ENCODE measurements around the gene FAAP20.

FAAP20 gene

DNA sequence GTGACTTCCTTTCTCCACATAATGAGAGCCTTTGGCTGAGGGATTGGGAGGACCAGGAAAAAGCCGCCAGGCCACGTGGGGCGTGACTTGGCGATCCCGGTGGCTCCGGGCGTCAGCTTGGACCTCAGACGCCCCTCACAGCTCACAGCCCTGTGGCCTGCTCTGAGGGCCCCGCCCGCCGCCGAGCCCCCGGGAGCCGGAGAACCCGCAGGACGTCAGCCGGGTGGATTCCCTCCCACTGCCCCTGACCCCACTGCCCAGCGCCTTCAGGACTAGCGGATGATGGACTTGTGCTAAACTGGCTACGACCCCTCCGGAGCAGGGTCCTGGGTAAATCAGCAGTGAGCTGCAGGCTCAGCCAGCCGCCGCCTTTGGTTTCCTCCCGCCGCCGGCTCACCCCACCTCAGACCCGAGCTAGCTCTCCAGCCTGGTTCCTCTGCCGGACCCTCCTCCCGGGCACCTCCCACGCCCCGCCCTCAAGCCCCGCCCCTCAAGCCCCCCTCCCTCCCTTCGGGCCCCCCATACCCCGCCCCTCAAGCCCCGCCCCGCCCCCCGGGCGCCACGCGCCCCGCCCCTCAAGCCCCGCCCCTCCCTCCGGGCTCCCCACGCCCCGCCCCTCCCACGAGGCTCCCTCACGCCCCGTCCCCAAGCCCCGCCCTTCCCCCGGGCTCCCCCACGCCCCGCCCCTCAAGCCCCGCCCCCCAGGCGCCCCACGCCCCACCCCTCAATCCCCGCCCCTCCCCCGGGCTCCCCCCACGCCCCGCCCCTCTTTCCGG is 10.0 kb upstream of the FAAP20 start:
- Histone ChIP-seq H3K9me3 (no peaks in the 10 kb centered on the region), H3K4me1 (peaks cover 88% of the 10 kb centered on the region), H3K27ac (0 out of 2 replicates have a peak overlapping the region, but pooled peaks have one; percentile 46), H3K9ac (peak overlapping the region; percentile 61; the same call in 1 of the 2 replicates), H3K36me3 (no peaks in the 10 kb centered on the region), H4K20me1 (peaks cover 13% of the 10 kb centered on the region), H3K4me2 (peak overlapping the region; percentile 97), H3K27me3 (no peaks in the 10 kb centered on the region), H3K4me3 (peak overlapping the region; percentile 61)
- TF ChIP-seq Cebpa-rat (IDR thresholded peaks at IDR 0.05): no peak

DNA sequence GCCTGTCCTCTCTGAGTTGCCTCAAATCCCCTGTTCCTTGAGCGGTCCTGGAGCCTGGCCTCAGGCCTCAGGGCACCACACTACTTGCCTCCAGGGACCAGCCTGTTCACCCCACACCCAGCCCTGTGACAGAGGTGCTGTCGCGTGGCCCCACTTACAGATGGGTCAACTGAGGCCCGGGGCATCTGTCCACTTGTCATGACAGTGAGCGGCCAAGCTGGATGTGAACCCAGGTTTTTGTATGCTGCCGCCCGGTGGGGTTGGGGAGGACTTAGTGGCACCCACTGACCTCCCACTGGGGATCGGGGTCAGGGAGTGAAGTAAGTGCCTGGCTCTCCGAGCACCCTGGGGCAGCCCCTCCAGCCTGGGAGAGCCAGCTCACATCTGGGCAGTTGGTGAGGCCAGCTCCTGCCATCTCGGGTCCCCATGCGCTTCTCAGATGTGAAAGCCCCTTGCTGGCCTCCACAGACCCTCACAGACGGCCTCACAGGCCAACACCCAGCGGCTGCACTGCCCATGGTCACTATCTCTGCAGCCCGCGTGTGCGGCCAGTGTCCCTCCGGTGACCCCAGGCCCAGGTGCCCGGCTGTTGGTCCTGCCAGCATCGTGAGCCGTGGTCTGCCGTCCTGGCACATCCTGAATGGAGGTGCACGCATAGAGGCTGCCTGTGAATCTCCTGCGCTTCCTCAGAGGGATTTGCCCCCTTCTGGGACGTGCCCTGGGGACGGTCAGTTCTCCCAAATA is 9.3 kb upstream of the FAAP20 start:
- Histone ChIP-seq H4K20me1 (peaks cover 13% of the 10 kb centered on the region), H3K4me1 (peaks cover 88% of the 10 kb centered on the region), H3K27ac (0 out of 2 replicates have a peak overlapping the region, but pooled peaks have one; percentile 46), H3K36me3 (no peaks in the 10 kb centered on the region), H3K27me3 (no peaks in the 10 kb centered on the region), H3K9me3 (no peaks in the 10 kb centered on the region), H3K4me3 (peak overlapping the region; percentile 61), H3K4me2 (peak overlapping the region; percentile 97), H3K9ac (peak overlapping the region; percentile 61; the same call in 1 of the 2 replicates)
- TF ChIP-seq Cebpa-rat (IDR thresholded peaks at IDR 0.05): no peak

DNA sequence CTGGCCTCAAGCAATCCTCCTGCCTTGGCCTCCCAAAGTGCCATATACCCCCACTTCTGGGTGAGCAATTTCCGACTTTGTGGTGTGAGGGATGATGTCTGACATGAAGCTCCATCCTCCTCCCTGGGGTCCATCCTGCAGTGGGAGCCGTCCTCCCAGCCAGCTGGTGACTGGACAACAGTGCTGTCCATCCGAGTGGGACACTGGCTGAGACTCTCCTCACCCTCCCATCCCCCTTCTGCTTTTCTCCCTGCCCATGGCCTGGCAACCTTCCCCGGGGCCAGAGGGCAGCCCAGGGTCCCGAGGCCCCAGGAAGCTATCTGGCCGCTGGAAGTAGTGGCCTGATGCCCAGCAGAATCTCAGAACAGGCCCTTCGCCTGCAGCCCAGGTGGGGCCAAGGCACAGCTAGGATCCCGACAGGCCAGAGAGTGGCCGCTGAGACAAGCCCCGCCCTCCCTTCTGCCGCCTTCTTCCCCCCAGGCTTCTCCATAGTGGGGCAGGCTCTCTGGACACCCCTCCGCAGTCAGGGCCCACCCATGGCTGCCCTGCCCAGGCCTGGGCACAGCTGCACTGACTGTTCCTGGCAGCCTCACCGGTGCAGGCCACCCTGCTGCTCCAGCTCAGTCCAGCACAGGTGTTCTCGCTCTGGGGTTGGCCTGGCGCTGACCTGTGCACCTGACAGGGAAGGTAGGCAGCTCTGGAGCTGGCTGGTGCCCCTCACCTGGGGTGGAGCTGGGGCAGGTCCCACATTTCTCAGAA is 8.4 kb upstream of the FAAP20 start:
- Histone ChIP-seq H3K4me1 (peaks cover 88% of the 10 kb centered on the region), H3K27me3 (no peaks in the 10 kb centered on the region), H3K36me3 (no peaks in the 10 kb centered on the region), H3K9me3 (no peaks in the 10 kb centered on the region), H3K4me2 (peak overlapping the region; percentile 97; the same call in 1 of the 2 replicates), H3K27ac (no peak overlapping the region), H3K9ac (no peak overlapping the region), H4K20me1 (peaks cover 13% of the 10 kb centered on the region), H3K4me3 (no peak overlapping the region)
- no peak for TF ChIP-seq Cebpa-rat (IDR thresholded peaks at IDR 0.05)

DNA sequence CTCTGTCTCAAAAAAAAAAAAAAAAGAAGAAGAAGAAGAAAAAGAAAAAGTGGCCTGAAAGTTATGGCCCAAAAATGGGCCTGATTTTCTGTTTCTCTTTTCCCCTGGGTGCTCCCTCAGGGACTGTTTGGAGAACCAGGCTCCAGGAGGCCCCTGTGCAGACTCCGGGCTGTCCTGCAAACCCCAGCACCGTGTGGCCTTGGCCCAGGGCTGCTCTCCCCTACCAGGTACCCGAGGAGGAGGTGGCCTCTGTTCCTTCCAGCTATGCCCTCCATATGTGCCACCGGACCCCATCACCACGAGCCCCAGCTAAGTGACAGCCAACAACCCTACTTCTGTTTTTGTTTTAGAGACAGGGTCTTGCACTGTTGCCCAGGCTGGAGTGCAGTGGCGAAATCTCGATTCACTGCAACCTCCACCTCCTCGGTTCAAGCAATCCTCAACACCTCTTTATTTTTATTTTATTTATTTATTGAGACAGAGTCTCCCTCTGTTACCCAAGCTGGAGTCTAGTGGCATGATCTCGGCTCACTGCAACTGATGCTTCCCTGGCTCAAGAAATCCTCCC is 7.5 kb upstream of the FAAP20 start:
- Histone ChIP-seq H3K27me3 (no peaks in the 10 kb centered on the region), H3K9ac (no peak overlapping the region), H3K4me1 (peaks cover 91% of the 10 kb centered on the region), H3K36me3 (no peaks in the 10 kb centered on the region), H4K20me1 (peaks cover 13% of the 10 kb centered on the region), H3K4me3 (no peak overlapping the region), H3K4me2 (peak overlapping the region; percentile 92), H3K9me3 (no peaks in the 10 kb centered on the region), H3K27ac (no peak overlapping the region)
- TF ChIP-seq Cebpa-rat (IDR thresholded peaks at IDR 0.05): no peak

DNA sequence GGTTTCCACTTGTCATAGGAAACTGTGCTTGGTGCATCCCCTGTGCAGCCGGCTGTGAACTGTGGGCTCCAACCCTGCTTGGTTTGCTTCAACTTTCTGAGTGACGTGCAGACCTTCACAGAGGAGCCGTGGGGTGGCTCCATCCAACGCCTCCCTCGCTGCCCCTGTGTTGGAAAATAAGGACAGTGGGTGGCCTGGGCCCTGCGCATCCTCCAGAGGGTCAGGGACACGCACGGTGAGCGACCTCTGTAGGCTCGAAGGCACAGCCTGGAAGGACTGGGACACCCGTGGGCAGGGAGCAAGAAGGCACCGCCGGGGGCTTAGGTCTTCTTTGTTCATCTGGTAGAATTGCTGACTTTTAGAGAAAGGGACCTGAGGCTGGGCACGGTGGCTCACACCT is 6.5 kb upstream of the FAAP20 start:
- Histone ChIP-seq H3K9ac (no peak overlapping the region), H4K20me1 (peaks cover 13% of the 10 kb centered on the region), H3K4me3 (0 out of 2 replicates have a peak overlapping the region, but pooled peaks have one; percentile 36), H3K4me2 (peak overlapping the region; percentile 92), H3K4me1 (peaks cover 91% of the 10 kb centered on the region), H3K27me3 (no peaks in the 10 kb centered on the region), H3K27ac (no peak overlapping the region), H3K36me3 (no peaks in the 10 kb centered on the region), H3K9me3 (no peaks in the 10 kb centered on the region)
- TF ChIP-seq Cebpa-rat (IDR thresholded peaks at IDR 0.05): no peak

DNA sequence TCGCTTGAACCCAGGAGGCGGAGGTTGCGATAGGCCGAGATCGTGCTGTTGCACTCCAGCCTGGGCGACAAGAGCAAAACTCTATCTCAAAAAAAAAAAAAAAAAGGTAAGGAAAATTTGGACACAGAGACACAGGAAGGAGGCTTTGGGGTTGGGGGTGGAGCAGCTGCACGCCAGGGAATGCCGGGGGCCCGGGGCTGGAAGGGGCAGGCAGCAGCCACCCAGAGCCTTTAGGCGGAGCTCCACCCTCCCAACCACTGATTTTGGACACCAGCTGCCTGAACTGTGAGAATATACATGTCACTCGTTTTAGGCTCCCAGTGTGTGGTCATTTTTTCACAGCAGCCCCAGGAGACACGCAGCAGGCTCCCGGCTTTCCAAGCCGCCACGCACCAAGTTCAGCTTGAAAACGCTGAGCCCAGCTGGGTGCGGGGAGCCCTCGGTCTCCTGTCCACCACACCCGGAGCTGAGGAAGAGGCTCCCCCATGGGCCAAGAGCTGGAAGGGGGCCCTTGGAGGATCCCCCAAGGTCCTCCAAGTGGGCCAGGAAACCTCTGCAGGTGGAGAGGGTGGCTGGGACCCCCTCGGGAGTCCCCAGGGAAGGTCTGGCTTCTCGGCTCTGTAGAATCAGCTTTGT is 5.9 kb upstream of the FAAP20 start:
- Histone ChIP-seq H3K4me1 (peaks cover 91% of the 10 kb centered on the region), H3K9me3 (no peaks in the 10 kb centered on the region), H4K20me1 (peaks cover 13% of the 10 kb centered on the region), H3K27ac (no peak overlapping the region), H3K9ac (no peak overlapping the region; the same call in 1 of the 2 replicates), H3K4me2 (peak overlapping the region; percentile 92), H3K36me3 (no peaks in the 10 kb centered on the region), H3K27me3 (no peaks in the 10 kb centered on the region), H3K4me3 (peak overlapping the region; percentile 58; the same call in 1 of the 2 replicates)
- no peak for TF ChIP-seq Cebpa-rat (IDR thresholded peaks at IDR 0.05)

DNA sequence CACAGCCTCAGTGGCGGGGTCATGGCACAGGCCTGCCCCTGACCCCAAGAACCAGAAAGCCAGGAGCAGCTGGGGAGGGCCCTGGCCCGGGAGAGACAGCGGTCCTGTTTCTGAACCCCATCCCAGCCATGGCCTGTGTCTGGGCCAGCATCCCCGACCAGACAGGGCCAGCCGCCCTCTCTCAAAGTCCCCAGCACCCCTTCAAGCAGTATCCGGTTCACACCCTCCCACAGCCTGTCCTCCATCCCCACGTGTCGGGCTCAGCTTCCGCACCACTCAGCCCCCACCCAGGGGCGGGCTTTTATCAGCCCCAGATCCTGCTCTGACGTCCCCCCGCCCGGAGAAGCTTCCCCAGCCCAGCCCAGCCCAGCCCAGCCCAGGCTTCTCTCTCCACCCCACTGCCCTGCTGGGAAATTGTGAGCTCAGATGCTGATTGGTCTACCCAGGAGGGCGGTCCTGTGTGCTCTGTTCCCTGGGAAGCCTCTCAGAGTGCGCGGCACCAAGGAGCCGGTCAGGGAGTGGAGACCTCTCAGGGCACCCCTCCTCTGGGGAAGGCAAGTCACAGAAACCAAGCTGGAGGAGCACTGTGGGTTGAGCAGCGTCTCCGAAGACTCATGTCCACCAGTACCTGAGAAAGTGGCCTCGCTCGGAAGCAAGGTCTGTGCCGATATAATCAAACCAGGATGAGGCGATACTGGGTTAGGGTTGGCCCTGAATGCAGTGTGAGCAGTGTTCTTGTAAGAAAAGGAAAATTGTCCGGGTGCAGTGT is 4.7 kb upstream of the FAAP20 start:
- Histone ChIP-seq H3K4me1 (peaks cover 89% of the 10 kb centered on the region), H4K20me1 (peaks cover 13% of the 10 kb centered on the region), H3K27me3 (no peaks in the 10 kb centered on the region), H3K9ac (peak overlapping the region; percentile 17), H3K27ac (peak overlapping the region; percentile 66), H3K36me3 (no peaks in the 10 kb centered on the region), H3K9me3 (no peaks in the 10 kb centered on the region), H3K4me3 (peak overlapping the region; percentile 58), H3K4me2 (peak overlapping the region; percentile 92)
- TF ChIP-seq Cebpa-rat (IDR thresholded peaks at IDR 0.05): no peak

DNA sequence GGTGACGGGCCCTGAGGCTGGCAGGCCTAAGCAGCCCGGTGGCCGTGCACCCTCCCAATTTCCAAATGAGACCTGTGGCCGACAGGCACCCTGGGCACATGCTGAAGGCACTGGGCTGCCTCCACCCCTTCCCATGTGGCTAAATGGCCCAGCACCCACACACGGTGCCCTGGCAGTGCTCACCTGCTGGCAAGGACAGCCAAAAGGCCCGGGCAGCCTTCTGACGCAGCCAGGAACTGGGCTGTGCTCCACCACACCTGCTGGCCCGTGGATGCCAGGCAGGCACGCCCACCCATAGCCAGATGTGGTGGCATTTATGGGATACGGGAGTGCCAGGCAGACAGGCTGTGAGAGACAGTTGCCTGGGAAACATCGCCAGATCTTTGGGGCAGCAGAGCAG is 4.0 kb upstream of the FAAP20 start:
- H4K20me1 ChIP-seq: peaks cover 13% of the 10 kb centered on the region
- H3K27ac ChIP-seq: peak overlapping the region; percentile 66
- H3K9ac ChIP-seq: peak overlapping the region; percentile 17
- H3K4me3 ChIP-seq: no peak overlapping the region; the same call in 1 of the 2 replicates
- no peaks in the 10 kb centered on the region for H3K9me3 ChIP-seq
- no peak for TF ChIP-seq Cebpa-rat (IDR thresholded peaks at IDR 0.05)
- no peaks in the 10 kb centered on the region for H3K27me3 ChIP-seq
- no peaks in the 10 kb centered on the region for H3K36me3 ChIP-seq
- H3K4me1 ChIP-seq: peaks cover 88% of the 10 kb centered on the region
- peak overlapping the region; percentile 92 for H3K4me2 ChIP-seq
